ENCODE results near the gene GPS1.

GRCh38 chr17:82033359-82034085 lies 18.2 kb upstream of the GPS1 start:
- TF ChIP-seq, protein P1, sequence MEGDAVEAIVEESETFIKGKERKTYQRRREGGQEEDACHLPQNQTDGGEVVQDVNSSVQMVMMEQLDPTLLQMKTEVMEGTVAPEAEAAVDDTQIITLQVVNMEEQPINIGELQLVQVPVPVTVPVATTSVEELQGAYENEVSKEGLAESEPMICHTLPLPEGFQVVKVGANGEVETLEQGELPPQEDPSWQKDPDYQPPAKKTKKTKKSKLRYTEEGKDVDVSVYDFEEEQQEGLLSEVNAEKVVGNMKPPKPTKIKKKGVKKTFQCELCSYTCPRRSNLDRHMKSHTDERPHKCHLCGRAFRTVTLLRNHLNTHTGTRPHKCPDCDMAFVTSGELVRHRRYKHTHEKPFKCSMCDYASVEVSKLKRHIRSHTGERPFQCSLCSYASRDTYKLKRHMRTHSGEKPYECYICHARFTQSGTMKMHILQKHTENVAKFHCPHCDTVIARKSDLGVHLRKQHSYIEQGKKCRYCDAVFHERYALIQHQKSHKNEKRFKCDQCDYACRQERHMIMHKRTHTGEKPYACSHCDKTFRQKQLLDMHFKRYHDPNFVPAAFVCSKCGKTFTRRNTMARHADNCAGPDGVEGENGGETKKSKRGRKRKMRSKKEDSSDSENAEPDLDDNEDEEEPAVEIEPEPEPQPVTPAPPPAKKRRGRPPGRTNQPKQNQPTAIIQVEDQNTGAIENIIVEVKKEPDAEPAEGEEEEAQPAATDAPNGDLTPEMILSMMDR (IDR thresholded peaks at IDR 0.05; ENCODE audit: low read length), result no peak
- no peak for TF ChIP-seq EZH2 (IDR thresholded peaks at IDR 0.05; ENCODE audit: borderline replicate concordance, low read length)
